Left lung (tissue), 10 donors: ENCODE results near the gene CADM2. TPM values are rescaled to one million over a fixed set of nuclear protein-coding genes. Genes with fewer than 3 reads are reported as not detected.

Source experiments
- ATAC-seq: fragments of 200-7000 bp; cut with Tn5 transposase; one replicate; pipeline ENCODE4 v1.9.1; 2020; ENCODE audit warnings: moderate library complexity
- DNase-seq, 4 donors: peaks; one replicate each; pipeline ENCODE4 v3.0.0-alpha.2; 2013 to 2020
- H3K27ac ChIP-seq, 2 donors: fragments of 200-600 bp; sonication (generic) in 1 of 2; one replicate each; pipeline versions ENCODE4 v1.5.0 to v1.8.0; 2020 to 2021
- H3K27me3 ChIP-seq, 2 donors: fragments of 200-600 bp; sonication (generic) in 1 of 2; one replicate each; pipeline versions ENCODE4 v1.5.0 to v1.8.0; 2020 to 2021
- H3K36me3 ChIP-seq, 2 donors: fragments of 200-600 bp; sonication (generic) in 1 of 2; one replicate each; pipeline versions ENCODE4 v1.5.0 to v1.8.0; 2020 to 2021
- H3K4me1 ChIP-seq, 2 donors: fragments of 200-600 bp; one replicate each; pipeline ENCODE4 v1.8.0; 2021
- H3K4me3 ChIP-seq, 2 donors: fragments of 200-600 bp; sonication (generic) in 1 of 2; one replicate each; pipeline versions ENCODE4 v1.5.0 to v1.8.0; 2020 to 2021; ENCODE audit warnings: mild to moderate bottlenecking in 1 of 2
- H3K9me3 ChIP-seq, 2 donors: fragments of 200-600 bp; sonication (generic) in 1 of 2; one replicate each; pipeline versions ENCODE4 v1.5.0 to v1.8.0; 2020 to 2021
- CTCF ChIP-seq, 2 donors: fragments of 200-600 bp; sonication (generic) in 1 of 2; IDR thresholded peaks; one replicate each; pipeline versions ENCODE4 v1.5.0 to v1.8.0; 2021; ENCODE audit warnings: antibody characterized with exemption in 2 of 2
- intact Hi-C, 2 donors: fragments of 100-400 bp; cut with DNase I; formaldehyde crosslinking; loops; one replicate each; pipeline versions ENCODE4 v1.11.2 to v1.14.2; 2022
- polyA plus RNA-seq, 6 donors: library from polyadenylated mRNA; unstranded; fragments of 120-200 nt; gene quantifications; one replicate each; pipeline ENCODE4 v1.2.1, GENCODE V29; 2013; ENCODE audit not compliant: insufficient read length in 6 of 6
- total RNA-seq, 2 donors: library from RNA; stranded (reverse); fragmentation: NEBNext Ultra II Directional; extraction: Animal tissue kit (Norgen Biotek cat#: 25700); gene quantifications; one replicate each; pipeline ENCODE4 v1.2.1, GENCODE V29; 2021
- donor health status: DM: no; HTN: yes; CAD: no.
- donor health status: DM: no; HTN: no; CAD: no.

CADM2 gene
- total and polyA plus RNA-seq, 8 donors: 0.16 to 2.3 (median 0.74) TPM

GRCh38 chr3:85041001-85041400, 82.2 kb downstream of the CADM2 start:
- TF ChIP-seq CTCF (IDR thresholded peaks at IDR 0.05): no peak
- no peaks in the 10 kb centered on the region for H3K27me3 ChIP-seq
- no peaks in the 10 kb centered on the region for H3K9me3 ChIP-seq
- DNase-seq (peak in 1 of 4 donors; percentile 25), ATAC-seq (no peak)
- H3K4me3 ChIP-seq: no peak overlapping the region
- H3K27ac ChIP-seq: no peak overlapping the region
- H3K36me3 ChIP-seq: no peaks in the 10 kb centered on the region
- H3K4me1 ChIP-seq: no peaks in the 10 kb centered on the region
- intact Hi-C loops: no loop called here

- DNase-seq: no peak
- Histone ChIP-seq H3K4me3 (no peak overlapping the region), H3K27me3 (no peaks in the 10 kb centered on the region), H3K27ac (no peak overlapping the region), H3K36me3 (no peaks in the 10 kb centered on the region), H3K4me1 (no peaks in the 10 kb centered on the region), H3K9me3 (no peaks in the 10 kb centered on the region)
- TF ChIP-seq CTCF (IDR thresholded peaks at IDR 0.05): no peak
- intact Hi-C loops: no loop called here
- ATAC-seq: no peak
Measured at GRCh38 chr3:85041562-85042055, 82.8 kb downstream of the CADM2 start.

GRCh38 chr3:85050821-85051220, 92.0 kb downstream of the CADM2 start:
- Histone ChIP-seq H3K9me3 (no peaks in the 10 kb centered on the region), H3K27ac (no peak overlapping the region), H3K4me3 (no peak overlapping the region), H3K4me1 (no peaks in the 10 kb centered on the region), H3K27me3 (no peaks in the 10 kb centered on the region), H3K36me3 (no peaks in the 10 kb centered on the region)
- intact Hi-C loops: no loop called here
- peak in 1 of 4 donors; percentile 28 for DNase-seq
- peak; percentile 24 for ATAC-seq
- no peak for TF ChIP-seq CTCF (IDR thresholded peaks at IDR 0.05)

GRCh38 chr3:85051786-85052185, 93.0 kb downstream of the CADM2 start:
- no peak overlapping the region for H3K27ac ChIP-seq
- H3K36me3 ChIP-seq: no peaks in the 10 kb centered on the region
- H3K4me1 ChIP-seq: no peaks in the 10 kb centered on the region
- ATAC-seq (no peak), DNase-seq (no peak)
- H3K4me3 ChIP-seq: no peak overlapping the region
- no peaks in the 10 kb centered on the region for H3K9me3 ChIP-seq
- intact Hi-C loops: no loop called here
- H3K27me3 ChIP-seq: no peaks in the 10 kb centered on the region
- TF ChIP-seq CTCF (IDR thresholded peaks at IDR 0.05): no peak

- intact Hi-C loops: no loop called here
- Histone ChIP-seq H3K27ac (no peak overlapping the region), H3K9me3 (no peaks in the 10 kb centered on the region), H3K36me3 (no peaks in the 10 kb centered on the region), H3K4me1 (no peaks in the 10 kb centered on the region), H3K4me3 (no peak overlapping the region), H3K27me3 (no peaks in the 10 kb centered on the region)
- no peak for ATAC-seq
- DNase-seq: no peak
- TF ChIP-seq CTCF (IDR thresholded peaks at IDR 0.05): no peak
Measured at GRCh38 chr3:85053626-85054025, 94.8 kb downstream of the CADM2 start.
